Gastroesophageal sphincter (tissue), 4 donors: Measurements from ENCODE around the gene DHRS13. TPM values are rescaled to one million over a fixed set of nuclear protein-coding genes. Genes with fewer than 3 reads are reported as not detected.

Experiments
- ATAC-seq: fragments of 150-250 bp; one replicate; pipeline ENCODE4 v1.9.1; 2016; ENCODE audit warnings: mild to moderate bottlenecking, moderate library complexity
- H3K27ac ChIP-seq, 4 donors: fragments of 200-600 bp; sonication (generic) in 3 of 4; 1 replicate in 3 of 4; 2 replicates in 1 of 4; pipeline ENCODE4 v1.5.1; 2016 to 2019
- H3K27me3 ChIP-seq: fragments of 200-600 bp; sonication (generic); one replicate; pipeline ENCODE4 v1.5.1; 2019
- H3K36me3 ChIP-seq, 2 donors: fragments of 200-600 bp; sonication (generic); one replicate each; pipeline ENCODE4 v1.5.1; 2019; ENCODE audit warnings: control low read depth in 1 of 2
- H3K4me1 ChIP-seq, 3 donors: fragments of 200-600 bp; sonication (generic); 1 replicate in 2 of 3; 2 replicates in 1 of 3; pipeline ENCODE4 v1.5.1; 2016 to 2019; ENCODE audit warnings: control low read depth in 2 of 3
- H3K4me3 ChIP-seq, 2 donors: fragments of 200-600 bp; sonication (generic); one replicate each; pipeline ENCODE4 v1.5.1; 2019; ENCODE audit warnings: mild to moderate bottlenecking in 1 of 2, moderate library complexity in 1 of 2
- H3K9me3 ChIP-seq, 3 donors: fragments of 200-600 bp; sonication (generic); one replicate each; pipeline ENCODE4 v1.5.1; 2017 to 2019; ENCODE audit warnings: control low read depth in 2 of 3
- CTCF ChIP-seq, 4 experiments: fragments of 200-600 bp in 2 of 4; fragments of 450-650 bp in 2 of 4; sonication (generic) in 1 of 4; IDR thresholded peaks; one replicate each; pipeline ENCODE4 v1.5.1; 2017 to 2019; ENCODE audit warnings: antibody characterized with exemption in 4 of 4, mild to moderate bottlenecking in 2 of 4, moderate library complexity in 2 of 4
- EP300 ChIP-seq: sonication (generic); formaldehyde crosslinking; IDR thresholded peaks from one replicate; pipeline ENCODE4 v1.6.1; 2017; ENCODE audit warnings: antibody characterized with exemption, mild to moderate bottlenecking
- POLR2A ChIP-seq, 2 donors: fragments of 450-650 bp; IDR thresholded peaks; one replicate each; pipeline ENCODE4 v1.6.1; 2017; ENCODE audit warnings: antibody characterized with exemption in 2 of 2, mild to moderate bottlenecking in 2 of 2, moderate library complexity in 1 of 2
- POLR2AphosphoS5 ChIP-seq: sonication (generic); formaldehyde crosslinking; IDR thresholded peaks from one replicate; pipeline ENCODE4 v1.6.1; 2017; ENCODE audit warnings: antibody characterized with exemption
- WGBS, 2 donors: methylation state at CpG; one replicate each; pipeline ENCODE4 v1.1.5; 2018; ENCODE audit warnings: low coverage in 1 of 2; 5-methylcytosine and 5-hydroxymethylcytosine counted together
- total RNA-seq, 4 donors: library from RNA; depleted of rRNA; stranded (reverse); fragments of >200 nt; gene quantifications; one replicate each; pipeline ENCODE4 v1.1.0, GENCODE V29; 2016

The DHRS13 gene
- total RNA-seq, 4 donors from 2014 or later: 3.9 to 6.5 (median 5.2) TPM

- H3K36me3 ChIP-seq: peaks cover 0 to 83% of the 10 kb centered on the region in 2 donors
Observed at GRCh38 chr17:28908640-28909167, 5.8 kb upstream of the DHRS13 start.

GRCh38 chr17:28907709-28908475 is 5.0 kb upstream of the DHRS13 start:
- Histone ChIP-seq H3K9me3 (no peaks in the 10 kb centered on the region), H3K36me3 (peaks cover 0 to 75% of the 10 kb centered on the region in 2 donors), H3K27me3 (no peaks in the 10 kb centered on the region), H3K4me1 (peaks cover 7 to 49% (median 22%) of the 10 kb centered on the region in 3 donors), H3K4me3 (no peak overlapping the region), H3K27ac (peak overlapping the region; percentile 77 to 89 (median 80))
- 23 to 55% methylated on average over 3 of the region's 3 CpGs for WGBS, 2 donors
- TF ChIP-seq EP300: no peak
- TF ChIP-seq CTCF (IDR thresholded peaks at IDR 0.05): no peak
- TF ChIP-seq POLR2AphosphoS5: peak; percentile 8
- TF ChIP-seq POLR2A (IDR thresholded peaks at IDR 0.05): no peak
- ATAC-seq: peak; percentile 51

More at GRCh38 chr17:28908640-28909167, 5.8 kb upstream of the DHRS13 start:
- WGBS, 2 donors: 14 to 60% methylated on average over 1 to 2 of the region's 6 CpGs
- H3K4me1 ChIP-seq: peaks cover 7 to 41% (median 22%) of the 10 kb centered on the region in 3 donors
- no peak overlapping the region for H3K4me3 ChIP-seq
- peak overlapping the region; percentile 77 to 89 (median 80) for H3K27ac ChIP-seq
- H3K9me3 ChIP-seq: no peaks in the 10 kb centered on the region
- no peaks in the 10 kb centered on the region for H3K27me3 ChIP-seq
- TF ChIP-seq CTCF (IDR thresholded peaks at IDR 0.05) (peak in 1 of 4 experiments; percentile 7), EP300 (no peak), POLR2AphosphoS5 (peak; percentile 54), POLR2A (IDR thresholded peaks at IDR 0.05) (no peak)
- ATAC-seq: peak; percentile 75

- TF ChIP-seq POLR2A (IDR thresholded peaks at IDR 0.05): no peak
- TF ChIP-seq EP300: no peak
- TF ChIP-seq POLR2AphosphoS5: no peak
- no peak for TF ChIP-seq CTCF (IDR thresholded peaks at IDR 0.05)
- H3K9me3 ChIP-seq: no peaks in the 10 kb centered on the region
- no peaks in the 10 kb centered on the region for H3K27me3 ChIP-seq
- WGBS, 2 donors: 41% methylated on average over 4 of the region's 7 CpGs; no CpG with 5 or more reads in 1 of the 2 donors
- H3K4me3 ChIP-seq: no peak overlapping the region
- peak overlapping the region in 3 of 4 donors; percentile 80 to 89 (median 81) for H3K27ac ChIP-seq
- peaks cover 0 to 65% of the 10 kb centered on the region in 2 donors for H3K36me3 ChIP-seq
- ATAC-seq: no peak
- H3K4me1 ChIP-seq: peaks cover 7 to 55% (median 22%) of the 10 kb centered on the region in 3 donors
Observed at GRCh38 chr17:28906706-28907438, 4.0 kb upstream of the DHRS13 start.

DNA sequence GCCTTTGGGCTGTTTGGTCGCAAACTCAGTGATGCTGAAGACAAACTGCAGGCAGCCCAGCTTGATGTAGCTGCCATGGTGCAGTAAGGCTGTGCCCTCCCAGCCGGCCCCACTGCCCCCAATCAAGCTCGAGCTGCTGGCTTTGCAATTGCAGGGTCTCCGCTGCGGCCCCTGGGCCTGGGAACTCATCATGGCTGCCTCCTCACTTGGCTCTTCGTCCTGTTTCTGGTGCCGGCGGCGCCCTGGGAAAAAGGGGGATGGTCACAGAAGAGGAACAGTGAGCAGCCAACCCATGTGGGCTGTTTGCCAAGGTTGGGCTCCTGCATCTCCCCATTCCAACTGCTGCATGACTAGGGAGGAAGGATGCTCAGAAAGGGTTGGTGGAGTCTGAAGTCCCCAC is 3.4 kb upstream of the DHRS13 start:
- peaks cover 0 to 59% of the 10 kb centered on the region in 2 donors for H3K36me3 ChIP-seq
- no peak overlapping the region for H3K4me3 ChIP-seq
- H3K4me1 ChIP-seq: peaks cover 7 to 61% (median 22%) of the 10 kb centered on the region in 3 donors
- no peaks in the 10 kb centered on the region for H3K27me3 ChIP-seq
- no peak for ATAC-seq
- no peak for TF ChIP-seq POLR2AphosphoS5
- no peak for TF ChIP-seq CTCF (IDR thresholded peaks at IDR 0.05)
- no peak for TF ChIP-seq EP300
- no peak for TF ChIP-seq POLR2A (IDR thresholded peaks at IDR 0.05)
- H3K27ac ChIP-seq: peak overlapping the region in 3 of 4 donors; percentile 80 to 89 (median 81)
- no peaks in the 10 kb centered on the region for H3K9me3 ChIP-seq
- no CpG with 5 or more reads among the region's 9 CpGs for WGBS, 2 donors
